ENCODE measurements around the gene RPL28. TPM values are rescaled to one million over a fixed set of nuclear protein-coding genes. Genes with fewer than 3 reads are reported as not detected.

The RPL28 gene
- total RNA-seq, 1 experiment from 2014 or later = 2,505 TPM

DNA sequence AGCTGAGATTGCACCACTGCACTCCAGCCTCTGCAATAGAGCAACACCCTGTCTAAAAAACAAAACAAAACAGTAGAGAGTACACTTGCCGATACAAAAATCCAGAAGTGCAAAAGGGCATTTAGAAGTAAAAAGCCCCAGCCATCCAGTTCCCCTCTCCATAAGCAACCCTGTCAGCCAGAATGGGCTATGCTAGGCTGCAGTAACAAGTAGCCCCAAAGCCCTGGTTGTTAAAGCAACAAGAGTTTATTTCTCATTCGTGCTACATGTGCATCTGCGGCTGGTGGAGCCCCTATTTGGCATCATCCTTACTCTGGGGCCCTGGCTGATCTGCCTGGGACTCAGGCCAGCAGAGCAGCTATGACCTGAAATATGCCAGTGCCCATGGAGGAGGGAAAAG, 38.8 kb downstream of the RPL28 start:
- H3K36me3 Mint-ChIP-seq = no peaks in the 10 kb centered on the region
- H3K27me3 Mint-ChIP-seq (ENCODE audit: low read depth) = peaks cover 67% of the 10 kb centered on the region
- TF ChIP-seq, protein P1, sequence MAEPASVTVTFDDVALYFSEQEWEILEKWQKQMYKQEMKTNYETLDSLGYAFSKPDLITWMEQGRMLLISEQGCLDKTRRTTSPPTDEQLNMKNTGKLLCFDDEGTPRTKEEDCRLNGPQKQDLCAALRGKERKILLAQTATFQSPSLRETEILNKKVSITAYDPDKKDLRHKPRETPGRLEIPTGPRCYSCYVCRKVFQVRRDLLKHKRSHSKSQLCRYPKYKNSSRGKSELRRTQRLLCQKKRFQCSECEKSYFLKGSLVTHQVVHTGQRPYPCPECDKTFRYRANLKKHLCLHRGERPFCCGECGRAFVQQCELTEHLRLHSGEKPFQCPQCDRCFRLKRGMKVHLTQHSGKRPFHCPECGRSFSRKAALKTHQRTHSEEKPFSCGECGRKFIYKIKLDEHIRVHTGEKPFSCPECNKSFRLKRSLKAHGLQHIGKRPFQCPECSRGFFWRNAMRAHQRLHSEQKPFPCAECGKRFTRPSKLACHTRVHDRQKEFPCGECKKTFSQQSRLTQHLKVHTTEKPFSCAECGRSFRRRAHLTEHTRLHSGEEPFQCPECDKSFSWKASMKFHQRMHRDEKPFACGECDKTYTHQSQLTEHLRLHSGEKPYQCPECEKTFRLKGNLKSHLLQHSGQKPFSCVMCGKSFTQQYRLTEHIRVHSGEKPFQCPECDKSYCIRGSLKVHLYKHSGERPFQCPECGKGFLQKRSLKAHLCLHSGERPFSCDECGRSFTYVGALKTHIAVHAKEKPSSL (CRISPR knock-in tag; conservative IDR thresholded peaks at IDR 0.05) = no peak
- TF ChIP-seq, protein P2, sequence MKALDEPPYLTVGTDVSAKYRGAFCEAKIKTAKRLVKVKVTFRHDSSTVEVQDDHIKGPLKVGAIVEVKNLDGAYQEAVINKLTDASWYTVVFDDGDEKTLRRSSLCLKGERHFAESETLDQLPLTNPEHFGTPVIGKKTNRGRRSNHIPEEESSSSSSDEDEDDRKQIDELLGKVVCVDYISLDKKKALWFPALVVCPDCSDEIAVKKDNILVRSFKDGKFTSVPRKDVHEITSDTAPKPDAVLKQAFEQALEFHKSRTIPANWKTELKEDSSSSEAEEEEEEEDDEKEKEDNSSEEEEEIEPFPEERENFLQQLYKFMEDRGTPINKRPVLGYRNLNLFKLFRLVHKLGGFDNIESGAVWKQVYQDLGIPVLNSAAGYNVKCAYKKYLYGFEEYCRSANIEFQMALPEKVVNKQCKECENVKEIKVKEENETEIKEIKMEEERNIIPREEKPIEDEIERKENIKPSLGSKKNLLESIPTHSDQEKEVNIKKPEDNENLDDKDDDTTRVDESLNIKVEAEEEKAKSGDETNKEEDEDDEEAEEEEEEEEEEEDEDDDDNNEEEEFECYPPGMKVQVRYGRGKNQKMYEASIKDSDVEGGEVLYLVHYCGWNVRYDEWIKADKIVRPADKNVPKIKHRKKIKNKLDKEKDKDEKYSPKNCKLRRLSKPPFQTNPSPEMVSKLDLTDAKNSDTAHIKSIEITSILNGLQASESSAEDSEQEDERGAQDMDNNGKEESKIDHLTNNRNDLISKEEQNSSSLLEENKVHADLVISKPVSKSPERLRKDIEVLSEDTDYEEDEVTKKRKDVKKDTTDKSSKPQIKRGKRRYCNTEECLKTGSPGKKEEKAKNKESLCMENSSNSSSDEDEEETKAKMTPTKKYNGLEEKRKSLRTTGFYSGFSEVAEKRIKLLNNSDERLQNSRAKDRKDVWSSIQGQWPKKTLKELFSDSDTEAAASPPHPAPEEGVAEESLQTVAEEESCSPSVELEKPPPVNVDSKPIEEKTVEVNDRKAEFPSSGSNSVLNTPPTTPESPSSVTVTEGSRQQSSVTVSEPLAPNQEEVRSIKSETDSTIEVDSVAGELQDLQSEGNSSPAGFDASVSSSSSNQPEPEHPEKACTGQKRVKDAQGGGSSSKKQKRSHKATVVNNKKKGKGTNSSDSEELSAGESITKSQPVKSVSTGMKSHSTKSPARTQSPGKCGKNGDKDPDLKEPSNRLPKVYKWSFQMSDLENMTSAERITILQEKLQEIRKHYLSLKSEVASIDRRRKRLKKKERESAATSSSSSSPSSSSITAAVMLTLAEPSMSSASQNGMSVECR (CRISPR knock-in tag; IDR thresholded peaks at IDR 0.05; ENCODE audit: borderline replicate concordance) = no peak
- TF ChIP-seq, protein P3, sequence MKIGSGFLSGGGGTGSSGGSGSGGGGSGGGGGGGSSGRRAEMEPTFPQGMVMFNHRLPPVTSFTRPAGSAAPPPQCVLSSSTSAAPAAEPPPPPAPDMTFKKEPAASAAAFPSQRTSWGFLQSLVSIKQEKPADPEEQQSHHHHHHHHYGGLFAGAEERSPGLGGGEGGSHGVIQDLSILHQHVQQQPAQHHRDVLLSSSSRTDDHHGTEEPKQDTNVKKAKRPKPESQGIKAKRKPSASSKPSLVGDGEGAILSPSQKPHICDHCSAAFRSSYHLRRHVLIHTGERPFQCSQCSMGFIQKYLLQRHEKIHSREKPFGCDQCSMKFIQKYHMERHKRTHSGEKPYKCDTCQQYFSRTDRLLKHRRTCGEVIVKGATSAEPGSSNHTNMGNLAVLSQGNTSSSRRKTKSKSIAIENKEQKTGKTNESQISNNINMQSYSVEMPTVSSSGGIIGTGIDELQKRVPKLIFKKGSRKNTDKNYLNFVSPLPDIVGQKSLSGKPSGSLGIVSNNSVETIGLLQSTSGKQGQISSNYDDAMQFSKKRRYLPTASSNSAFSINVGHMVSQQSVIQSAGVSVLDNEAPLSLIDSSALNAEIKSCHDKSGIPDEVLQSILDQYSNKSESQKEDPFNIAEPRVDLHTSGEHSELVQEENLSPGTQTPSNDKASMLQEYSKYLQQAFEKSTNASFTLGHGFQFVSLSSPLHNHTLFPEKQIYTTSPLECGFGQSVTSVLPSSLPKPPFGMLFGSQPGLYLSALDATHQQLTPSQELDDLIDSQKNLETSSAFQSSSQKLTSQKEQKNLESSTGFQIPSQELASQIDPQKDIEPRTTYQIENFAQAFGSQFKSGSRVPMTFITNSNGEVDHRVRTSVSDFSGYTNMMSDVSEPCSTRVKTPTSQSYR (CRISPR knock-in tag; IDR thresholded peaks at IDR 0.05) = no peak
- TF ChIP-seq FOXP1 (CRISPR knock-in tag; IDR thresholded peaks at IDR 0.05; ENCODE audit: borderline replicate concordance) (no peak), NR1H2 (CRISPR knock-in tag; IDR thresholded peaks at IDR 0.05) (no peak), ZNF671 (CRISPR knock-in tag; IDR thresholded peaks at IDR 0.05) (no peak), ZNF263 (CRISPR knock-in tag; IDR thresholded peaks at IDR 0.05; ENCODE audit: low read depth) (no peak), NFYB (CRISPR knock-in tag; conservative IDR thresholded peaks at IDR 0.05; ENCODE audit: low read depth) (no peak), NFATC4 (CRISPR knock-in tag; IDR thresholded peaks at IDR 0.05) (no peak), RELA (CRISPR knock-in tag; IDR thresholded peaks at IDR 0.05; ENCODE audit: borderline replicate concordance) (no peak), CREM (CRISPR knock-in tag; IDR thresholded peaks at IDR 0.05) (no peak), SMAD4 (CRISPR knock-in tag; IDR thresholded peaks at IDR 0.05) (no peak)
- TF ChIP-seq, protein P4, sequence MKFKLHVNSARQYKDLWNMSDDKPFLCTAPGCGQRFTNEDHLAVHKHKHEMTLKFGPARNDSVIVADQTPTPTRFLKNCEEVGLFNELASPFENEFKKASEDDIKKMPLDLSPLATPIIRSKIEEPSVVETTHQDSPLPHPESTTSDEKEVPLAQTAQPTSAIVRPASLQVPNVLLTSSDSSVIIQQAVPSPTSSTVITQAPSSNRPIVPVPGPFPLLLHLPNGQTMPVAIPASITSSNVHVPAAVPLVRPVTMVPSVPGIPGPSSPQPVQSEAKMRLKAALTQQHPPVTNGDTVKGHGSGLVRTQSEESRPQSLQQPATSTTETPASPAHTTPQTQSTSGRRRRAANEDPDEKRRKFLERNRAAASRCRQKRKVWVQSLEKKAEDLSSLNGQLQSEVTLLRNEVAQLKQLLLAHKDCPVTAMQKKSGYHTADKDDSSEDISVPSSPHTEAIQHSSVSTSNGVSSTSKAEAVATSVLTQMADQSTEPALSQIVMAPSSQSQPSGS (CRISPR knock-in tag; IDR thresholded peaks at IDR 0.05; ENCODE audit: borderline replicate concordance, low read depth) = no peak
- TF ChIP-seq, protein P5, sequence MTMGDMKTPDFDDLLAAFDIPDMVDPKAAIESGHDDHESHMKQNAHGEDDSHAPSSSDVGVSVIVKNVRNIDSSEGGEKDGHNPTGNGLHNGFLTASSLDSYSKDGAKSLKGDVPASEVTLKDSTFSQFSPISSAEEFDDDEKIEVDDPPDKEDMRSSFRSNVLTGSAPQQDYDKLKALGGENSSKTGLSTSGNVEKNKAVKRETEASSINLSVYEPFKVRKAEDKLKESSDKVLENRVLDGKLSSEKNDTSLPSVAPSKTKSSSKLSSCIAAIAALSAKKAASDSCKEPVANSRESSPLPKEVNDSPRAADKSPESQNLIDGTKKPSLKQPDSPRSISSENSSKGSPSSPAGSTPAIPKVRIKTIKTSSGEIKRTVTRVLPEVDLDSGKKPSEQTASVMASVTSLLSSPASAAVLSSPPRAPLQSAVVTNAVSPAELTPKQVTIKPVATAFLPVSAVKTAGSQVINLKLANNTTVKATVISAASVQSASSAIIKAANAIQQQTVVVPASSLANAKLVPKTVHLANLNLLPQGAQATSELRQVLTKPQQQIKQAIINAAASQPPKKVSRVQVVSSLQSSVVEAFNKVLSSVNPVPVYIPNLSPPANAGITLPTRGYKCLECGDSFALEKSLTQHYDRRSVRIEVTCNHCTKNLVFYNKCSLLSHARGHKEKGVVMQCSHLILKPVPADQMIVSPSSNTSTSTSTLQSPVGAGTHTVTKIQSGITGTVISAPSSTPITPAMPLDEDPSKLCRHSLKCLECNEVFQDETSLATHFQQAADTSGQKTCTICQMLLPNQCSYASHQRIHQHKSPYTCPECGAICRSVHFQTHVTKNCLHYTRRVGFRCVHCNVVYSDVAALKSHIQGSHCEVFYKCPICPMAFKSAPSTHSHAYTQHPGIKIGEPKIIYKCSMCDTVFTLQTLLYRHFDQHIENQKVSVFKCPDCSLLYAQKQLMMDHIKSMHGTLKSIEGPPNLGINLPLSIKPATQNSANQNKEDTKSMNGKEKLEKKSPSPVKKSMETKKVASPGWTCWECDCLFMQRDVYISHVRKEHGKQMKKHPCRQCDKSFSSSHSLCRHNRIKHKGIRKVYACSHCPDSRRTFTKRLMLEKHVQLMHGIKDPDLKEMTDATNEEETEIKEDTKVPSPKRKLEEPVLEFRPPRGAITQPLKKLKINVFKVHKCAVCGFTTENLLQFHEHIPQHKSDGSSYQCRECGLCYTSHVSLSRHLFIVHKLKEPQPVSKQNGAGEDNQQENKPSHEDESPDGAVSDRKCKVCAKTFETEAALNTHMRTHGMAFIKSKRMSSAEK (CRISPR knock-in tag; IDR thresholded peaks at IDR 0.05; ENCODE audit: borderline replicate concordance) = no peak
- TF ChIP-seq, protein P6, sequence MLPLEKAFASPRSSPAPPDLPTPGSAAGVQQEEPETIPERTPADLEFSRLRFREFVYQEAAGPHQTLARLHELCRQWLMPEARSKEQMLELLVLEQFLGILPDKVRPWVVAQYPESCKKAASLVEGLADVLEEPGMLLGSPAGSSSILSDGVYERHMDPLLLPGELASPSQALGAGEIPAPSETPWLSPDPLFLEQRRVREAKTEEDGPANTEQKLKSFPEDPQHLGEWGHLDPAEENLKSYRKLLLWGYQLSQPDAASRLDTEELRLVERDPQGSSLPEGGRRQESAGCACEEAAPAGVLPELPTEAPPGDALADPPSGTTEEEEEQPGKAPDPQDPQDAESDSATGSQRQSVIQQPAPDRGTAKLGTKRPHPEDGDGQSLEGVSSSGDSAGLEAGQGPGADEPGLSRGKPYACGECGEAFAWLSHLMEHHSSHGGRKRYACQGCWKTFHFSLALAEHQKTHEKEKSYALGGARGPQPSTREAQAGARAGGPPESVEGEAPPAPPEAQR (CRISPR knock-in tag; IDR thresholded peaks at IDR 0.05) = no peak
- TF ChIP-seq, protein P7, sequence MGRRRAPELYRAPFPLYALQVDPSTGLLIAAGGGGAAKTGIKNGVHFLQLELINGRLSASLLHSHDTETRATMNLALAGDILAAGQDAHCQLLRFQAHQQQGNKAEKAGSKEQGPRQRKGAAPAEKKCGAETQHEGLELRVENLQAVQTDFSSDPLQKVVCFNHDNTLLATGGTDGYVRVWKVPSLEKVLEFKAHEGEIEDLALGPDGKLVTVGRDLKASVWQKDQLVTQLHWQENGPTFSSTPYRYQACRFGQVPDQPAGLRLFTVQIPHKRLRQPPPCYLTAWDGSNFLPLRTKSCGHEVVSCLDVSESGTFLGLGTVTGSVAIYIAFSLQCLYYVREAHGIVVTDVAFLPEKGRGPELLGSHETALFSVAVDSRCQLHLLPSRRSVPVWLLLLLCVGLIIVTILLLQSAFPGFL (CRISPR knock-in tag; IDR thresholded peaks at IDR 0.05; ENCODE audit: borderline replicate concordance) = no peak
- 0 out of 2 replicates have a peak, but pooled peaks cover 5% of the 10 kb centered on the region for H3K4me1 Mint-ChIP-seq
- no peaks in the 10 kb centered on the region for H3K9me3 Mint-ChIP-seq
- ChIA-PET CTCF (no interaction called here), POLR2A (no interaction called here)
- ATAC-seq (no peak), DNase-seq (ENCODE audit: low spot score) (no peak)
- no peak overlapping the region for H3K27ac Mint-ChIP-seq
- H3K4me3 Mint-ChIP-seq = no peak overlapping the region
